H1 (cell line): ENCODE measurements around the gene TUBAL3.

Source experiments
- CREB1 ChIP-seq: IDR thresholded peaks from 2 replicates; pipeline ENCODE4 v1.6.1; 2012; ENCODE audit warnings: inconsistent platforms
- NRF1 ChIP-seq: IDR thresholded peaks from 2 replicates; pipeline ENCODE4 v1.6.1; 2011; ENCODE audit warnings: mild to moderate bottlenecking, low read depth, low read length, improper control_type of control experiment
- POLR2A ChIP-seq, 2 experiments: IDR thresholded peaks; 1 replicate in 1 of 2; 2 replicates in 1 of 2; pipeline ENCODE4 v1.6.1; 2011; ENCODE audit warnings: low read depth in 2 of 2, low read length in 2 of 2, mild to moderate bottlenecking in 2 of 2; ENCODE audit errors: control extremely low read depth in 1 of 2
- POU5F1 ChIP-seq: IDR thresholded peaks from 2 replicates; pipeline ENCODE4 v1.6.1; 2011; ENCODE audit warnings: low read depth, mild to moderate bottlenecking, low read length, moderate library complexity
- SIN3A ChIP-seq, 2 experiments: IDR thresholded peaks in 1 of 2; conservative IDR thresholded peaks in 1 of 2; 2 replicates each; pipeline ENCODE4 v1.6.1; 2011 to 2012; ENCODE audit warnings: low read length in 2 of 2, improper control_type of control experiment in 1 of 2, low read depth in 1 of 2, mild to moderate bottlenecking in 1 of 2
- SP1 ChIP-seq: IDR thresholded peaks from 2 replicates; pipeline ENCODE4 v1.6.1; 2011; ENCODE audit warnings: low read depth, low read length
- TF ChIP-seq, protein P1 (sequence below), 3 experiments: IDR thresholded peaks; 1 replicate in 2 of 3; 2 replicates in 1 of 3; pipeline versions ENCODE4 v1.5.1 to v1.6.1; 2011; ENCODE audit warnings: low read length in 3 of 3, mild to moderate bottlenecking in 3 of 3, inconsistent platforms in 2 of 3, low read depth in 1 of 3, moderate library complexity in 1 of 3; ENCODE audit not compliant: insufficient read depth in 1 of 3; ENCODE audit errors: control extremely low read depth in 1 of 3

GRCh38 chr10:5404208-5405041 is at the start of gene TUBAL3:
- TF ChIP-seq SIN3A (conservative IDR thresholded peaks at IDR 0.05 in 1 of 2, IDR thresholded peaks at IDR 0.05 in 1 of 2; ENCODE audit: low read depth in 1 of 2, low read length in 2 of 2), result no peak
- no peak for TF ChIP-seq CREB1
- no peak for TF ChIP-seq POU5F1
- TF ChIP-seq, protein P1, sequence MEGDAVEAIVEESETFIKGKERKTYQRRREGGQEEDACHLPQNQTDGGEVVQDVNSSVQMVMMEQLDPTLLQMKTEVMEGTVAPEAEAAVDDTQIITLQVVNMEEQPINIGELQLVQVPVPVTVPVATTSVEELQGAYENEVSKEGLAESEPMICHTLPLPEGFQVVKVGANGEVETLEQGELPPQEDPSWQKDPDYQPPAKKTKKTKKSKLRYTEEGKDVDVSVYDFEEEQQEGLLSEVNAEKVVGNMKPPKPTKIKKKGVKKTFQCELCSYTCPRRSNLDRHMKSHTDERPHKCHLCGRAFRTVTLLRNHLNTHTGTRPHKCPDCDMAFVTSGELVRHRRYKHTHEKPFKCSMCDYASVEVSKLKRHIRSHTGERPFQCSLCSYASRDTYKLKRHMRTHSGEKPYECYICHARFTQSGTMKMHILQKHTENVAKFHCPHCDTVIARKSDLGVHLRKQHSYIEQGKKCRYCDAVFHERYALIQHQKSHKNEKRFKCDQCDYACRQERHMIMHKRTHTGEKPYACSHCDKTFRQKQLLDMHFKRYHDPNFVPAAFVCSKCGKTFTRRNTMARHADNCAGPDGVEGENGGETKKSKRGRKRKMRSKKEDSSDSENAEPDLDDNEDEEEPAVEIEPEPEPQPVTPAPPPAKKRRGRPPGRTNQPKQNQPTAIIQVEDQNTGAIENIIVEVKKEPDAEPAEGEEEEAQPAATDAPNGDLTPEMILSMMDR (IDR thresholded peaks at IDR 0.05; ENCODE audit: control extremely low read depth in 1 of 3, insufficient read depth in 1 of 3, low read depth in 1 of 3, low read length in 3 of 3), result no peak
- TF ChIP-seq SP1, result no peak
- no peak for TF ChIP-seq POLR2A (IDR thresholded peaks at IDR 0.05; ENCODE audit: control extremely low read depth in 1 of 2, low read depth in 2 of 2, low read length in 2 of 2)
- TF ChIP-seq NRF1, result no peak
